Measurements from ENCODE around the gene PLEKHA1.

Gene PLEKHA1

DNA sequence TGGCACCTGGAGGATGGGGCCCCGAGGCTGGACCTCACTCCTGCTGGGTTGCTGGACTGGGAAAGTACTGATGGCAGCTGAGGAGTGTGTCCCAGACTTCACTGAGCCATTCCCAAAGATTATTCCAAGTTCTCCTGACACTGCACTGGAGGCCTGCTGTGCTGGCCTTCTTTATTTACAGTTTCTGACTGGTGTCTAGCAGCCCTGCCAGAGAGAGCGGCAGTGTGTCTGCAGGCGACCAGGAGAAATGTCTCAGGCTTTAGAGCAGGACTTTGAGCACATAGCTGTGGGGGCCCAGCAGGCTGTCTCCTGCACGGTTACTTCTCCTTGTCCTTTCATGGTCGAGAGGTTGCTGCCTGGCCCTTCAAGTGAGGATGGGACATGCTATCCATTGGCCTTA, 102.9 kb downstream of the PLEKHA1 start:
- H3K9me2 ChIP-seq (replicated peaks; ENCODE audit: insufficient read depth, low read length), result no peaks in the 10 kb centered on the region
- H2AFZ ChIP-seq (ENCODE audit: low read depth, low read length, severe bottlenecking), result no peak overlapping the region
- H3F3A ChIP-seq (ENCODE audit: insufficient read depth), result no peaks in the 10 kb centered on the region
- no peaks in the 10 kb centered on the region for H3K9me3 ChIP-seq (ENCODE audit: insufficient read depth, low read length)
- TF ChIP-seq, protein P1, sequence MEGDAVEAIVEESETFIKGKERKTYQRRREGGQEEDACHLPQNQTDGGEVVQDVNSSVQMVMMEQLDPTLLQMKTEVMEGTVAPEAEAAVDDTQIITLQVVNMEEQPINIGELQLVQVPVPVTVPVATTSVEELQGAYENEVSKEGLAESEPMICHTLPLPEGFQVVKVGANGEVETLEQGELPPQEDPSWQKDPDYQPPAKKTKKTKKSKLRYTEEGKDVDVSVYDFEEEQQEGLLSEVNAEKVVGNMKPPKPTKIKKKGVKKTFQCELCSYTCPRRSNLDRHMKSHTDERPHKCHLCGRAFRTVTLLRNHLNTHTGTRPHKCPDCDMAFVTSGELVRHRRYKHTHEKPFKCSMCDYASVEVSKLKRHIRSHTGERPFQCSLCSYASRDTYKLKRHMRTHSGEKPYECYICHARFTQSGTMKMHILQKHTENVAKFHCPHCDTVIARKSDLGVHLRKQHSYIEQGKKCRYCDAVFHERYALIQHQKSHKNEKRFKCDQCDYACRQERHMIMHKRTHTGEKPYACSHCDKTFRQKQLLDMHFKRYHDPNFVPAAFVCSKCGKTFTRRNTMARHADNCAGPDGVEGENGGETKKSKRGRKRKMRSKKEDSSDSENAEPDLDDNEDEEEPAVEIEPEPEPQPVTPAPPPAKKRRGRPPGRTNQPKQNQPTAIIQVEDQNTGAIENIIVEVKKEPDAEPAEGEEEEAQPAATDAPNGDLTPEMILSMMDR (IDR thresholded peaks at IDR 0.05; ENCODE audit: insufficient read depth, low read length, poor library complexity, severe bottlenecking), result no peak
- TF ChIP-seq EZH2phosphoT487 (conservative IDR thresholded peaks at IDR 0.05; ENCODE audit: low read length), result no peak
- no peak overlapping the region for H3K27ac ChIP-seq (ENCODE audit: low read depth, low read length)
- no peak overlapping the region for H3K4me3 ChIP-seq (ENCODE audit: insufficient read depth, low read length, poor library complexity, severe bottlenecking)
- H3K27me3 ChIP-seq (ENCODE audit: low read length), result no peaks in the 10 kb centered on the region
- no peaks in the 10 kb centered on the region for H4K20me1 ChIP-seq (ENCODE audit: low read depth, low read length)
- no peak overlapping the region for H3K4me2 ChIP-seq (ENCODE audit: low read depth, low read length, poor library complexity, severe bottlenecking)
- no peaks in the 10 kb centered on the region for H3K79me2 ChIP-seq (ENCODE audit: insufficient read depth, low read length)
- H3K9ac ChIP-seq (ENCODE audit: low read length), result no peak overlapping the region
- no peaks in the 10 kb centered on the region for H3K36me3 ChIP-seq (ENCODE audit: low read length)

DNA sequence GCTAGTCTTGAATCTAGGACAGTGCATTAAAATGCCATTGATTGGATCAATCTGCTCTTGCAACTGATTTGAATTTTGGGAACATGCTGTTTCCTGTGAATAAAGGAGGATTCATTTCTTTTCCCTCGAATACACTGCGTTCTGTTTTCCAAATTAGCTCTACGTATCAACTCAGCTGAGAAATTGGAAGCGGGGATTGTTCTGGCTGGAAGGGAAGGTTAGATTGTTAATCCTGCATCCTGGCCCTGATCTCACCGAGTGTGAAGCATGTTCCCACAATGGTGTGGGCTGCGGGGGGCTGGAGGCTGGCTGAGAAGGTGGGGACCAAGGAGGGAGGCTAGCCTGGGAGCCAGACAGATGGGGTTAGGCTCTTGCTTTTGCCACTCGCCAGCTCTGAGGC, 104.5 kb downstream of the PLEKHA1 start:
- TF ChIP-seq EZH2phosphoT487 (conservative IDR thresholded peaks at IDR 0.05; ENCODE audit: low read length), result no peak
- TF ChIP-seq, protein P1 (IDR thresholded peaks at IDR 0.05; ENCODE audit: insufficient read depth, low read length, poor library complexity, severe bottlenecking), result no peak
- H2AFZ ChIP-seq (ENCODE audit: low read depth, low read length, severe bottlenecking), result no peak overlapping the region
- no peaks in the 10 kb centered on the region for H4K20me1 ChIP-seq (ENCODE audit: low read depth, low read length)
- no peaks in the 10 kb centered on the region for H3K79me2 ChIP-seq (ENCODE audit: insufficient read depth, low read length)
- no peak overlapping the region for H3K4me3 ChIP-seq (ENCODE audit: insufficient read depth, low read length, poor library complexity, severe bottlenecking)
- no peaks in the 10 kb centered on the region for H3F3A ChIP-seq (ENCODE audit: insufficient read depth)
- no peaks in the 10 kb centered on the region for H3K36me3 ChIP-seq (ENCODE audit: low read length)
- no peaks in the 10 kb centered on the region for H3K9me2 ChIP-seq (replicated peaks; ENCODE audit: insufficient read depth, low read length)
- no peaks in the 10 kb centered on the region for H3K9me3 ChIP-seq (ENCODE audit: insufficient read depth, low read length)
- no peaks in the 10 kb centered on the region for H3K27me3 ChIP-seq (ENCODE audit: low read length)
- no peak overlapping the region for H3K27ac ChIP-seq (ENCODE audit: low read depth, low read length)
- no peak overlapping the region for H3K9ac ChIP-seq (ENCODE audit: low read length)
- H3K4me2 ChIP-seq (ENCODE audit: low read depth, low read length, poor library complexity, severe bottlenecking), result no peak overlapping the region

DNA sequence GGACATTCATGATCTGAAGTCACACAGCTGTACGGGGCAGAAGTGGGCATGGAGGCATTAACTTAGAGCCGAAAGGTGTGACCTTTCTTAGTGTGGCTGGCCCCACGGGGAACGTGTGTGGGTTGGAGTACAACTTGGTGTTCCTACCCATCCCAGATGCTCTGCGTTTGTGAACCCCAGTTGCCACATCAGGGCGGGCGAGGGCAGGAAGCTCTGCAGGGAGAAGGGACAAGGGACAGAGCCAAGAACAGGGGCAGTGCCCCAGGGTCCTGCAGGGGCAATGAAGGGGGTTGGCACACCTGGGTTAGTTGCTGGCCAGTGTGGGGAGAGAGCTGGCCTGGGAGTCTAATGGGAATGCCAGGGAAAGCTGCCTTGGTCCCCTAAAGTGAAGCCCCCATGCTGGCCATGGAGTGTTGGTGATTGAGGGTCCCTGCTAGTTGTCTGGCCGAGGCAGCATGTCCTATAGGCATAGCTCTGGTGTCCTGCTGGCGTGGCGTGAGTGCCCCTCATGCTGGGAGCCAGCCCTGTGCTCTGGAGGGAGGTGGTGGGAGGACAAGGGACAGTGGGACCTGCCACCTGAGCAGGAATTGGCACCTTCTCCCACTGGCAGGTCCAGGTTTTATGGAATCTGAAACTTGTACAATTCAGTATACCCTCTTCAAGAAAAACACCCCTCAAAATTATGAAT, 105.8 kb downstream of the PLEKHA1 start:
- H3K27me3 ChIP-seq (ENCODE audit: low read length), result no peaks in the 10 kb centered on the region
- H3K9ac ChIP-seq (ENCODE audit: low read length), result no peak overlapping the region
- no peaks in the 10 kb centered on the region for H3K9me2 ChIP-seq (replicated peaks; ENCODE audit: insufficient read depth, low read length)
- no peaks in the 10 kb centered on the region for H4K20me1 ChIP-seq (ENCODE audit: low read depth, low read length)
- no peaks in the 10 kb centered on the region for H3K79me2 ChIP-seq (ENCODE audit: insufficient read depth, low read length)
- H3K27ac ChIP-seq (ENCODE audit: low read depth, low read length), result no peak overlapping the region
- TF ChIP-seq EZH2phosphoT487 (conservative IDR thresholded peaks at IDR 0.05; ENCODE audit: low read length), result no peak
- TF ChIP-seq, protein P1 (IDR thresholded peaks at IDR 0.05; ENCODE audit: insufficient read depth, low read length, poor library complexity, severe bottlenecking), result no peak
- H3K9me3 ChIP-seq (ENCODE audit: insufficient read depth, low read length), result no peaks in the 10 kb centered on the region
- no peak overlapping the region for H3K4me3 ChIP-seq (ENCODE audit: insufficient read depth, low read length, poor library complexity, severe bottlenecking)
- no peaks in the 10 kb centered on the region for H3F3A ChIP-seq (ENCODE audit: insufficient read depth)
- no peaks in the 10 kb centered on the region for H3K36me3 ChIP-seq (ENCODE audit: low read length)
- no peak overlapping the region for H3K4me2 ChIP-seq (ENCODE audit: low read depth, low read length, poor library complexity, severe bottlenecking)
- H2AFZ ChIP-seq (ENCODE audit: low read depth, low read length, severe bottlenecking), result no peak overlapping the region

Data from SU-DHL-6 (cell line).